OCI-LY3 (cell line): ENCODE measurements around the gene ABLIM3.

Experiments
- EZH2phosphoT487 ChIP-seq: fragments of 200-600 bp; shearing (Covaris generic); IDR thresholded peaks from 2 replicates; pipeline ENCODE4 v1.6.1; 2018; ENCODE audit warnings: antibody characterized with exemption, mixed run types, low read depth
- TF ChIP-seq, protein P1 (sequence below): fragments of 200-600, 300-600 bp; sonication (generic); IDR thresholded peaks from 2 replicates; pipeline ENCODE4 v1.5.1; 2014; ENCODE audit warnings: antibody characterized with exemption, low read length, low read depth

DNA sequence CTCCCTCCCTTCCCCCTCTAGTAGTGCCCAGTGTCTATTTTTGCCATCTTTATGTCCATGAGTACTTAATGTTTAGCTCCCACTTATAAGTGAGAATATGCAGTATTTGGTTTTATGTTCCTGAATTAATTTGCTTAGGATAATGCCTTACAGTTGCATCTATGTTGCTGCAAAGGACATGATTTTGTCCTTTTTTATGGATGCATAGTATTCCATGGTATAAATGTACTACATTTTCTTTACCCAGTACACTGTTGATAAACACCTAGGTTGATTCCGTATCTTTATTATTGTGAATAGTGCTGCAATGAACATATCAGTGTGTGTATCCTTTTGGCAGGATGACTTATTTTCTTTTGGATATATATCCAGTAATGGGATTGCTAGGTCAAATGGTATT lies 3.8 kb downstream of the ABLIM3 start:
- TF ChIP-seq, protein P1, sequence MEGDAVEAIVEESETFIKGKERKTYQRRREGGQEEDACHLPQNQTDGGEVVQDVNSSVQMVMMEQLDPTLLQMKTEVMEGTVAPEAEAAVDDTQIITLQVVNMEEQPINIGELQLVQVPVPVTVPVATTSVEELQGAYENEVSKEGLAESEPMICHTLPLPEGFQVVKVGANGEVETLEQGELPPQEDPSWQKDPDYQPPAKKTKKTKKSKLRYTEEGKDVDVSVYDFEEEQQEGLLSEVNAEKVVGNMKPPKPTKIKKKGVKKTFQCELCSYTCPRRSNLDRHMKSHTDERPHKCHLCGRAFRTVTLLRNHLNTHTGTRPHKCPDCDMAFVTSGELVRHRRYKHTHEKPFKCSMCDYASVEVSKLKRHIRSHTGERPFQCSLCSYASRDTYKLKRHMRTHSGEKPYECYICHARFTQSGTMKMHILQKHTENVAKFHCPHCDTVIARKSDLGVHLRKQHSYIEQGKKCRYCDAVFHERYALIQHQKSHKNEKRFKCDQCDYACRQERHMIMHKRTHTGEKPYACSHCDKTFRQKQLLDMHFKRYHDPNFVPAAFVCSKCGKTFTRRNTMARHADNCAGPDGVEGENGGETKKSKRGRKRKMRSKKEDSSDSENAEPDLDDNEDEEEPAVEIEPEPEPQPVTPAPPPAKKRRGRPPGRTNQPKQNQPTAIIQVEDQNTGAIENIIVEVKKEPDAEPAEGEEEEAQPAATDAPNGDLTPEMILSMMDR = no peak
- no peak for TF ChIP-seq EZH2phosphoT487
